ENCODE data around the gene THSD4. TPM values are rescaled to one million over a fixed set of nuclear protein-coding genes. Genes with fewer than 3 reads are reported as not detected.

Gene THSD4
- total RNA-seq, 1 donor from 2014 or later, result 73.5 TPM

GRCh38 chr15:71757741-71758530, 642.7 kb downstream of the THSD4 start:
- DNase-seq (ENCODE audit: low read depth), result peak; percentile 86
- TF ChIP-seq CTCF (conservative IDR thresholded peaks at IDR 0.05; ENCODE audit: low read depth, low read length), result peak; percentile 23
- H3K4me3 ChIP-seq (ENCODE audit: low read depth, low read length), result peak overlapping the region; percentile 44

- TF ChIP-seq CTCF (conservative IDR thresholded peaks at IDR 0.05; ENCODE audit: low read depth, low read length), result no peak
- no peak for DNase-seq (ENCODE audit: low read depth)
These were observed 643.4 kb downstream of the THSD4 start for GRCh38 chr15:71758711-71759110.

GRCh38 chr15:71760852-71761251, 645.6 kb downstream of the THSD4 start:
- no peak for DNase-seq (ENCODE audit: low read depth)
- no peak for TF ChIP-seq CTCF (conservative IDR thresholded peaks at IDR 0.05; ENCODE audit: low read depth, low read length)
- no peak overlapping the region for H3K4me3 ChIP-seq (ENCODE audit: low read depth, low read length)

More at GRCh38 chr15:71758711-71759110, 643.4 kb downstream of the THSD4 start:
- H3K4me3 ChIP-seq (ENCODE audit: low read depth, low read length), result peak overlapping the region; percentile 44

- DNase-seq (ENCODE audit: low read depth), result peak; percentile 93
- H3K4me3 ChIP-seq (ENCODE audit: low read depth, low read length), result no peak overlapping the region
- TF ChIP-seq CTCF (conservative IDR thresholded peaks at IDR 0.05; ENCODE audit: low read depth, low read length), result no peak
These were observed 646.4 kb downstream of the THSD4 start for GRCh38 chr15:71761649-71762048.

- H3K4me3 ChIP-seq (ENCODE audit: low read depth, low read length), result no peak overlapping the region
These were observed 652.9 kb downstream of the THSD4 start for GRCh38 chr15:71768184-71768583.

GRCh38 chr15:71773206-71773859, 658.1 kb downstream of the THSD4 start:
- H3K4me3 ChIP-seq (ENCODE audit: low read depth, low read length), result no peak overlapping the region
- DNase-seq (ENCODE audit: low read depth), result no peak
- no peak for TF ChIP-seq CTCF (conservative IDR thresholded peaks at IDR 0.05; ENCODE audit: low read depth, low read length)

More at GRCh38 chr15:71768184-71768583, 652.9 kb downstream of the THSD4 start:
- TF ChIP-seq CTCF (conservative IDR thresholded peaks at IDR 0.05; ENCODE audit: low read depth, low read length), result no peak
- DNase-seq (ENCODE audit: low read depth), result no peak

Measured in epithelial cell of proximal tubule (primary cell).